B cell (primary cell): ENCODE measurements around the gene SLC6A6. TPM values are rescaled to one million over a fixed set of nuclear protein-coding genes. Genes with fewer than 3 reads are reported as not detected.

Experiments used
- ATAC-seq: fragments of 200-7000 bp; cut with Tn5 transposase; one replicate; pipeline ENCODE4 v1.10.0; 2021; ENCODE audit warnings: low read depth, mild to moderate bottlenecking, moderate number of reproducible peaks, moderate library complexity
- CTCF ChIA-PET: fragments of 350-600 bp; sonication (Branson Sonifier 250); formaldehyde crosslinking; loops from one replicate; lab custom pipeline; 2021; ENCODE audit warnings: antibody characterized with exemption, inconsistent platforms; lab: Charles Lee
- POLR2A ChIA-PET: fragments of 350-600 bp; sonication (Branson Sonifier 250); formaldehyde crosslinking; loops from one replicate; lab custom pipeline; 2021; ENCODE audit warnings: antibody characterized with exemption; lab: Charles Lee
- DNase-seq: peaks from one replicate; pipeline ENCODE4 v3.0.0; 2013
- H2AFZ ChIP-seq: 2 replicates; pipeline ENCODE4 v1.6.1; 2012; ENCODE audit warnings: mild to moderate bottlenecking, low read depth, low read length; ENCODE audit not compliant: insufficient read depth, poor library complexity, severe bottlenecking
- H3K27ac ChIP-seq, 2 donors: 1 replicate in 1 of 2; 2 replicates in 1 of 2; pipeline ENCODE4 v1.5.1; 2012 to 2013; ENCODE audit warnings: low read length in 2 of 2, mild to moderate bottlenecking in 2 of 2, moderate library complexity in 1 of 2
- H3K27me3 ChIP-seq, 4 experiments: fragments of 200-600 bp in 1 of 4; sonication (generic) in 1 of 4; replicated peaks in 1 of 4; 1 replicate in 2 of 4; 2 replicates in 2 of 4; pipeline versions ENCODE4 v1.6.1 to v1.7.0; 2013 to 2016; ENCODE audit warnings: low read length in 3 of 4, mild to moderate bottlenecking in 2 of 4, mixed read lengths in 1 of 4, moderate library complexity in 1 of 4; ENCODE audit not compliant: insufficient read depth in 4 of 4, control insufficient read depth in 3 of 4; ENCODE audit errors: control extremely low read depth in 1 of 4
- H3K36me3 ChIP-seq, 2 experiments: replicated peaks in 1 of 2; 1 replicate in 1 of 2; 2 replicates in 1 of 2; pipeline versions ENCODE4 v1.6.1 to v1.7.1; 2013; ENCODE audit warnings: low read length in 1 of 2; ENCODE audit not compliant: insufficient read depth in 2 of 2, control insufficient read depth in 1 of 2; ENCODE audit errors: control extremely low read depth in 1 of 2, extremely low read depth in 1 of 2
- H3K4me1 ChIP-seq, 2 donors: fragments of 200-600 bp in 1 of 2; sonication (generic) in 1 of 2; 1 replicate in 1 of 2; 2 replicates in 1 of 2; pipeline versions ENCODE4 v1.5.1 to v1.6.1; 2013 to 2017; ENCODE audit warnings: low read length in 2 of 2; ENCODE audit not compliant: control insufficient read depth in 2 of 2, insufficient read depth in 2 of 2
- H3K4me2 ChIP-seq: replicated peaks from 2 replicates; pipeline ENCODE3; 2012; ENCODE audit warnings: mild to moderate bottlenecking, low read depth, low read length; ENCODE audit not compliant: poor library complexity, severe bottlenecking
- H3K4me3 ChIP-seq, 5 experiments: fragments of 200-600 bp in 1 of 5; sonication (generic) in 1 of 5; 1 replicate in 3 of 5; 2 replicates in 2 of 5; pipeline versions ENCODE4 v1.5.1 to v1.7.0; 2011 to 2016; ENCODE audit warnings: low read length in 4 of 5, mild to moderate bottlenecking in 4 of 5, low read depth in 2 of 5, control low read depth in 1 of 5, moderate library complexity in 1 of 5; ENCODE audit not compliant: insufficient read depth in 1 of 5; ENCODE audit errors: control extremely low read depth in 1 of 5, extremely low read depth in 1 of 5
- H3K79me2 ChIP-seq: fragments of 200-600 bp; sonication (generic); one replicate; pipeline ENCODE4 v1.6.0; 2016; ENCODE audit warnings: low read length; ENCODE audit not compliant: control insufficient read depth, insufficient read depth
- H3K9ac ChIP-seq: fragments of 200-600 bp; sonication (generic); 2 replicates; pipeline ENCODE4 v1.6.1; 2017; ENCODE audit warnings: mild to moderate bottlenecking, low read length, moderate library complexity
- H3K9me3 ChIP-seq, 3 donors: one replicate each; pipeline versions ENCODE4 v1.6.1 to v1.7.1; 2013; ENCODE audit warnings: low read length in 2 of 3; ENCODE audit not compliant: control insufficient read depth in 2 of 3, insufficient read depth in 1 of 3; ENCODE audit errors: control extremely low read depth in 1 of 3
- H4K20me1 ChIP-seq: 2 replicates; pipeline ENCODE4 v1.6.0; 2012; ENCODE audit warnings: mild to moderate bottlenecking, low read length; ENCODE audit not compliant: insufficient read depth, control insufficient read depth, poor library complexity, severe bottlenecking
- H3K27ac Mint-ChIP-seq: one replicate; pipeline ENCODE4 v1.8.0; 2021; ENCODE audit warnings: mixed read lengths
- H3K27me3 Mint-ChIP-seq: one replicate; pipeline ENCODE4 v1.8.0; 2021; ENCODE audit warnings: mixed read lengths
- H3K4me1 Mint-ChIP-seq: one replicate; pipeline ENCODE4 v1.8.0; 2021; ENCODE audit warnings: mixed read lengths
- H3K4me3 Mint-ChIP-seq: one replicate; pipeline ENCODE4 v1.8.0; 2021; ENCODE audit warnings: mixed read lengths
- H3K9me3 Mint-ChIP-seq: one replicate; pipeline ENCODE4 v1.8.0; 2022; ENCODE audit warnings: mixed read lengths; ENCODE audit not compliant: insufficient read depth
- CTCF ChIP-seq: fragments of 200-600 bp; IDR thresholded peaks from one replicate; pipeline ENCODE4 v1.8.0; 2022; ENCODE audit warnings: antibody characterized with exemption, mild to moderate bottlenecking
- EZH2 ChIP-seq: IDR thresholded peaks from 2 replicates; pipeline ENCODE4 v1.6.1; 2012; ENCODE audit warnings: borderline replicate concordance, low read depth, mild to moderate bottlenecking, moderate library complexity, low read length; ENCODE audit not compliant: insufficient read depth, poor library complexity, severe bottlenecking
- WGBS: methylation state at CpG from one replicate; pipeline ENCODE4 v1.1.5; 2013; ENCODE audit warnings: missing lambda C conversion rate; ENCODE audit not compliant: insufficient coverage; 5-methylcytosine and 5-hydroxymethylcytosine counted together
- intact Hi-C: fragments of 100-400 bp; cut with micrococcal nuclease; formaldehyde crosslinking; loops from one replicate; pipeline ENCODE4 v1.10.0; 2022
- polyA plus RNA-seq: library from polyadenylated mRNA; depleted of rRNA; stranded (reverse); fragments of >200 nt; gene quantifications from 2 replicates; pipeline ENCODE4 v1.2.3, GENCODE V29; 2012
- total RNA-seq, 2 donors: library from RNA; stranded (reverse); fragments of 120-200 nt in 1 of 2; gene quantifications; 1 replicate in 1 of 2; 2 replicates in 1 of 2; pipeline versions ENCODE4 v1.2.3 to v1.2.4, GENCODE V29; 2013 to 2022

The SLC6A6 gene
- total and polyA plus RNA-seq, 2 donors (not counting 1 experiment from before 2014, with no cell fraction given), result 34.2 to 48.7 TPM

DNA sequence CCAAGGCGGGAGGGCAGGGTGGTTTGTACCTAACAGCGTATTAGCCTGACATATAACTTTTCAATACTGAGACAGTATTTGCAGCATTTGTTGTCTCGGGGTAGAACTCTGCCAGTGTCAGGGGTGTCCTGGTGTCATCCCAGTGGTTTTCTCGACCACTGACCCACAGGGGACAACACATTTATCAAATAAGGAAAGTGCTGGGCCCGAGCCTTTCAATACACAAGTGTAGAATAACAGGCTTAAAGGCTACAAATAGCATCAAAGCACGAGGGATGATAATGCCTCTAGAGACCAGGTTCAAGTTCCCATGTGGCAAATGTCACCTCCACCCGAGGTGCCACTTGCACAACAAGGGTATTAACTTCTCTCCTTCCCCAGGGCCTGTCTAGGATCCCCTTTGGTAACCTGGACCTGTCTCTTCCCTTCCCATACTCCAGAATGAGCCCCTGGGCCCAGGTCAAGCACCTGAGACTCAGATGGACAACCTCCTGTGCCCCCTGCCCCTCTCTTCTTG is 9.5 kb upstream of the SLC6A6 start:
- no peak overlapping the region for H3K27ac Mint-ChIP-seq
- POLR2A ChIA-PET, result no interaction called here
- H3K4me2 ChIP-seq, result no peak overlapping the region

More for the DNA sequence above, 9.5 kb upstream of the SLC6A6 start:
- Histone ChIP-seq H3K4me1 (peaks cover 6 to 8% of the 10 kb centered on the region in 2 donors), H3K9ac (no peak overlapping the region), H2AFZ (no peak overlapping the region), H3K27me3 (no peaks in the 10 kb centered on the region), H3K79me2 (no peaks in the 10 kb centered on the region), H4K20me1 (no peaks in the 10 kb centered on the region), H3K9me3 (no peaks in the 10 kb centered on the region), H3K36me3 (no peaks in the 10 kb centered on the region), H3K4me3 (no peak overlapping the region), H3K27ac (no peak overlapping the region)
- TF ChIP-seq EZH2, result no peak
- TF ChIP-seq CTCF, result no peak
- Mint-ChIP-seq H3K27me3 (peaks cover 4% of the 10 kb centered on the region), H3K4me1 (peaks cover 12% of the 10 kb centered on the region), H3K4me3 (no peak overlapping the region), H3K9me3 (no peaks in the 10 kb centered on the region)
- intact Hi-C loops, result no loop called here
- ATAC-seq (no peak), DNase-seq (no peak)
- CTCF ChIA-PET, result interaction anchor here (1.0 kb wide), 1 partner anchor 71 kb away, joined by 3 read pairs; no protein-coding TSS in a partner anchor
- 66% methylated on average over 4 of the region's 7 CpGs for WGBS
